GM13976 (cell line): Measurements from ENCODE around the gene ZNF500.

Source experiments
- DNase-seq: peaks from one replicate; pipeline ENCODE4 v3.0.0; 2012; ENCODE audit warnings: low spot score
- in situ Hi-C: fragments of 300-500 bp; cut with MboI; formaldehyde crosslinking; loops from one replicate; pipeline ENCODE4 v1.12.0; 2022; ENCODE audit warnings: low sequenced_read_pairs, mixed read lengths, inconsistent platforms; ENCODE audit not compliant: unreplicated experiment
- TF ChIP-seq, protein P1 (sequence below): IDR thresholded peaks from 2 replicates; pipeline ENCODE4 v1.5.1; 2012; ENCODE audit warnings: borderline replicate concordance, mild to moderate bottlenecking; ENCODE audit not compliant: insufficient read depth; ENCODE audit errors: extremely low read depth, missing control alignments, control extremely low read depth

ZNF500 gene

DNA sequence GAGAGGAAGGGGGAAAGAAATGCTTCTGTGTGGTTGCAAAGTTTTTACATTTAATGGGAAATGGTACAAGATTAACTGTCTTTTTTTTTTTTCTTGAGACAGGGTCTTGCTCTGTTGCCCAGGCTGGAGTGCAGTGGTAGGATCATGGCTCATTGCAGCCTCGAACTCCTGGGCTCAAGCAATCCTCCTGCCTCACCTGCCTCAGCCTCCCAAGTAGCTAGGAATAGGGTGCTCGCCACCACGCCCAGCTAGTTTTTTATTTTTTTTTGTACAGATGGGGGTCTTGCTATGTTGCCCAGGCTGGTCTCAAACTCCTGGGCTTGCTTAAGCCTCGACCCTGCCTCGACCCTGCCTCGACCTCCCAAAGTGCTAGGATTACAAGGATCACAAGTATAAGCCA, 39.3 kb upstream of the ZNF500 start:
- in situ Hi-C loops = no loop called here
- TF ChIP-seq, protein P1, sequence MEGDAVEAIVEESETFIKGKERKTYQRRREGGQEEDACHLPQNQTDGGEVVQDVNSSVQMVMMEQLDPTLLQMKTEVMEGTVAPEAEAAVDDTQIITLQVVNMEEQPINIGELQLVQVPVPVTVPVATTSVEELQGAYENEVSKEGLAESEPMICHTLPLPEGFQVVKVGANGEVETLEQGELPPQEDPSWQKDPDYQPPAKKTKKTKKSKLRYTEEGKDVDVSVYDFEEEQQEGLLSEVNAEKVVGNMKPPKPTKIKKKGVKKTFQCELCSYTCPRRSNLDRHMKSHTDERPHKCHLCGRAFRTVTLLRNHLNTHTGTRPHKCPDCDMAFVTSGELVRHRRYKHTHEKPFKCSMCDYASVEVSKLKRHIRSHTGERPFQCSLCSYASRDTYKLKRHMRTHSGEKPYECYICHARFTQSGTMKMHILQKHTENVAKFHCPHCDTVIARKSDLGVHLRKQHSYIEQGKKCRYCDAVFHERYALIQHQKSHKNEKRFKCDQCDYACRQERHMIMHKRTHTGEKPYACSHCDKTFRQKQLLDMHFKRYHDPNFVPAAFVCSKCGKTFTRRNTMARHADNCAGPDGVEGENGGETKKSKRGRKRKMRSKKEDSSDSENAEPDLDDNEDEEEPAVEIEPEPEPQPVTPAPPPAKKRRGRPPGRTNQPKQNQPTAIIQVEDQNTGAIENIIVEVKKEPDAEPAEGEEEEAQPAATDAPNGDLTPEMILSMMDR = no peak
- no peak for DNase-seq

DNA sequence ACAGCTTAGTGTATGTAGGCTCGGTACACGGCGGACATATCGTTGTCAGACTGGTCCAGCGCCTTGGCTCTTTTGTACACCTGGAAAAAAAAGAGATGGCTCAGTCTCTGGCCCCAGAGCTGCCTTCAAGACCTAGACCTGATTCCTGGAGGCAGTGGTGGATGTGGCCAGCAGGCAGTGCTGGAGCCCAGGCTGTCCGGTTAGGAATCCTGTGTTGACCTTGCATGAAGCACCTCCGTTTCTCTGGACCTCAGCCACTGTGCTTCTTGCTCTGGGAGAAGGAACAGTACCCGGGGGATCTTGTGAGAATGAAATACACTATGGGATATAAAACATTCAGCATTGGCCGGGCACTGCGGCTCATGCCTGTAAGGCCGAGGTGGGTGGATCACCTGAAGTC, 38.3 kb upstream of the ZNF500 start:
- in situ Hi-C loops = no loop called here

DNA sequence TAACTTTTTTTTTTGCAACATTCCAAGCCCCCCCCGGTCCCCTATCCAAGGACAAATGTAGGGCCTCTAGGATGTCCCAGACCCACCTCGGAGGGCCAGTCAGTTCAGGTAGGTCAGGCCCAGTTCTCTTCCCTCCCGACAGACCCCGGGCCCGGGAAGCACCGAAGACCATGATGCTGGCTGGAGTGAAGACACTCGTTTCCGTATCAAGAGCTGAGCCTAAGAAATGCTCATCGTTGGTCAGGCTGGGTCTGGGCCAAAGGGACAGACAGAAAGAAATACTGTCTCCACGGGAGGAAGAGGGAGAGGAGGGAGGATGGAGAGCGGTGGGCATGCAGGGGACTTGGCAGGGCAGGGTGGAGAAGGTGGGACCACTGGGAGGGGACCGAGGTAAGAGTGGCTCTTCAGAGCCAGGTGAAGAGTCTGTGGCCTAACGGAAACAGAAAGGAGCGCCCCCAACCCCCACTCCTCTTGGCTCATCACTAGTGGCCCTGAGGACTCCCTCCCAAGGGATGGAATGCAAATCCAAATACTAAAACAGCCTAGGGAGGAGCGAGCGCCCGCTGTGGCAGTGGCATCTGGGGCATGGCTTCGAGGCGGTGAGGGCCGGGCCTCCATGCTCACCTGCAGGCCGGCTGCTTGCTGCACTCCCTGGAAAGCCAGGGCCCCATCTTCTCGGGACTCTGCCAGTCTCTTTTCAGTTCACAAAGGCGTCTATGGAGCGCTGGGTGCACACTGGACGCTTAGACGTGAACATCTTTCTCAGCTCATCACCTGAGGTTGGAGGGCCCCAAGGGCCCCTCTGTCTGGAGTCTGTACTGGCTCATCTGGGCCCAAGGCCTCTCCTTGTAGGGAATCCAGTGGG, 37.2 kb upstream of the ZNF500 start:
- DNase-seq = no peak
- TF ChIP-seq, protein P1 = no peak
- in situ Hi-C loops = no loop called here

More for the DNA sequence above, 38.3 kb upstream of the ZNF500 start:
- DNase-seq = no peak
- TF ChIP-seq, protein P1 = no peak

DNA sequence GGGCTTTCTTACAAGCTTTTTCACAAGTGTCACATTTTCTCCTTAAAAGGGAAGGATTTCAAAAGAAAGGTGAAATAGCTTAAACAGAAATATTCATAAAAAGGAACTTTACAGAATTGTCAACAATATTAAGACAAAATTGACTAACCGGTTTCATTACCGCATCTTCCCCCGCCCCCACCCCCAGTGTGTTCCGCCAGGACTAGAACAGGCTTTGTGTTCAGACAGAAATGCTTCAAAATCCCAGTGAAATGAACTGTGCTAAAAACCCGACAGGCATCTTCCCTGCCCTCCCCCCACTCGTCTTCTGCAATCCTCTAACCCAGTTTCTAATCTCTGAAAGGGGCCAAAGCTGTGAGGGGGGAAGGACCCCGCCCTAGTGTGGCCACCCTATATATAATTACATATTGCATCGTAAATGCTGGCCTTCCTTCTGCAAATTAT, 36.5 kb upstream of the ZNF500 start:
- in situ Hi-C loops = no loop called here
- TF ChIP-seq, protein P1 = no peak
- DNase-seq = no peak

GRCh38 chr16:4802659-4803287, 35.8 kb upstream of the ZNF500 start:
- TF ChIP-seq, protein P1 = no peak
- in situ Hi-C loops = no loop called here
- peak; percentile 98 for DNase-seq

DNA sequence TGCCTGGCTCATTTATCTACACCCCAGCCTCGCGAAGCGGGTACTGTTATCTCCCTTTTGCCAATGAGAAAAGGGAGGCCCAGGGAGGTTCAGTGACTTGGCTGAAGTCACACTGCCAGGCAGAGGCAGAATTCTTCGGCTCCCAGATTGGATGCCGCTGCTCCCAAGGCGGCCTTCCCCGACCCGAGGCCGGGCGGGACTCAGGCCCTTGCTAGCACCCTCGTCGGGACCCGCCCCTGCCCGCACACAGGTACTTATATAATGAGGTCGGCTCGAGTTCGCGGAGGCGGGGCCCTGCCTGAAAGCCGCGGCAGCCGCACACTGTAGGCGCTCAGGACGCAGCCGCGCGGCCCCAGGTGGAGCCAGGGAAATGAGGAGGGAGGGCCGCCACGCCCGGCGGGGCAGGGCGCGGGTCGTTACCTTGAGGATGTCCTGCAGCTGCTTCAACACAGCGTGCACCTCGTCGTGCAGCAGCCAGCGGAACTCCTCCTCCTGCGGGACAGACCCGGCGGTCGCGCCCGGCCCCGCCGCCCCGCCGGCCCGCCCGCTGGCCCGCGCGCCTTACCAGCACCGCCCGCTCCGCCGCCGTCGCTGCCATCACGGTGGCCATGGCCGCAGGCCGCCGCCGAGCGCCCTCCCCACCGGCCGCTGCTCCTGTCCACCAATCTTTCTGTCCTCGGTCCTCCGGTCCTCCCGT, 35.1 kb upstream of the ZNF500 start, which contains the start of gene ROGDI:
Gene ROGDI (minus strand): TSS at position 672 of the 697 bp plus-strand sequence. CDS start 62 bp downstream, at position 610.
- DNase-seq = peak; percentile 86
- in situ Hi-C loops = no loop called here
- TF ChIP-seq, protein P1 = no peak
